Ishikawa (cell line): ENCODE data around the gene PITX3.

Source experiments
- MAX ChIP-seq: IDR thresholded peaks from 2 replicates; pipeline ENCODE4 v1.6.1; 2012
- NFIC ChIP-seq: IDR thresholded peaks from 2 replicates; pipeline ENCODE4 v1.6.1; 2012
- RAD21 ChIP-seq: IDR thresholded peaks from 2 replicates; pipeline ENCODE4 v1.6.1; 2012; ENCODE audit warnings: low read depth
- YY1 ChIP-seq: IDR thresholded peaks from 2 replicates; pipeline ENCODE4 v1.6.1; 2012; ENCODE audit warnings: low read depth

DNA sequence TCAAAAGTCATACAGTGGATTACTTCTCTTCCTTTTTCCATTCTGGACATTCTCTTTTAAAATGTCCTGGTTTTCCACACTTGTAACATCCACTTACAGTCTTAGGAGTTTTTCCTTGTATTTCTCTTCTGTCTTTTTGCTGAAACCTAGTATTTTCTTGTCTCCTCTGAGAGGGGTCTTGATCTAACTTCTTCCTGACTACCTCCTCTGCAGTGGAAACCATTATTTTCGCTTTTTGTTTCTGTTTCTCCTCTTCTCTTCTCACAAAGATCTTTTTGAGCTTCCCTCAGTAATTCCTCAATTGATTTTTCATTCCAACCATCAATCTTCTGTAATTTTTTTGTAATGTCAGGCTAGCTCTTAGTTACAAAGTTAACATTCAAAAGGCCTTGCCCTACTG, 38.9 kb downstream of the PITX3 start:
- no peak for TF ChIP-seq YY1
- TF ChIP-seq MAX: no peak
- no peak for TF ChIP-seq NFIC
- no peak for TF ChIP-seq RAD21
